Kidney capillary endothelial cell (primary cell): ENCODE results near the gene PTTG1.
A peak's percentile ranks its signal among the peaks of the same experiment; 100 is the strongest.
"Not testable (repeated sequence)": the region's sequence is repeated elsewhere in the genome, so short reads cannot be mapped to it uniquely, and the experiment has no call there.

Experiments
- DNase-seq: peaks from one replicate; pipeline ENCODE4 v3.0.0-alpha.2; 2018; ENCODE audit warnings: low spot score

The PTTG1 gene

DNA sequence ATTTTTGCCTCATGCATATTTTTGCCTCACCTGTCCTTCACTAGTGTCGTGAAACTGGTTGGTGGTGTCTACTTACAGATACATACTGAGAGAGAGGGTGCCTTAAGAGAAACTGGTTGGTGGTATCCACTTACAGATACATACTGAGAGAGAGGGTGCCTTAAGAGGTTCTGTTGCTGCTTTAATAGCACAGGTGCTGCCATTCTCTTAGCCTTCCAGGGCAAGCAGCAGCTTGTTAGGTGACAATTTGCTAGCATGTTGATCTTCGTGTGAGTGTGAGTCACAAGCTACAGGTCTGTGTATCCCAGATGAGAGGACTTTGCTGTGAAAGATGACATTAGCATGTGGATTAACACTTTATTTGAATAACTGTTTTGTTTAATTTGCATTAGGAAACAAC, 1.4 kb downstream of the PTTG1 start:
- DNase-seq: no peak

DNA sequence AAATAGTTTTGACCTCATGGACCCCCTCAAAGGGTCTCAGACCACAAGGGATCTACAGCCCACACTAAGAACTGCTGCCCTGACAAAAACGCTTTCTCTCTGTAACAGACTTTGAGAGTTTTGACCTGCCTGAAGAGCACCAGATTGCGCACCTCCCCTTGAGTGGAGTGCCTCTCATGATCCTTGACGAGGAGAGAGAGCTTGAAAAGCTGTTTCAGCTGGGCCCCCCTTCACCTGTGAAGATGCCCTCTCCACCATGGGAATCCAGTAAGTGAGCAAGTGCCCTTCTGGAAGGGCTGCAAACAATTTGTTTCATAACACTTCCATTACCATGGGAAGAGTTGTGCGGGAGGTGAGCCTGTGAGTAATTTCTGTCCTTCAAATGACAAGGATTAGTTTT, 6.0 kb downstream of the PTTG1 start:
- no peak for DNase-seq

DNA sequence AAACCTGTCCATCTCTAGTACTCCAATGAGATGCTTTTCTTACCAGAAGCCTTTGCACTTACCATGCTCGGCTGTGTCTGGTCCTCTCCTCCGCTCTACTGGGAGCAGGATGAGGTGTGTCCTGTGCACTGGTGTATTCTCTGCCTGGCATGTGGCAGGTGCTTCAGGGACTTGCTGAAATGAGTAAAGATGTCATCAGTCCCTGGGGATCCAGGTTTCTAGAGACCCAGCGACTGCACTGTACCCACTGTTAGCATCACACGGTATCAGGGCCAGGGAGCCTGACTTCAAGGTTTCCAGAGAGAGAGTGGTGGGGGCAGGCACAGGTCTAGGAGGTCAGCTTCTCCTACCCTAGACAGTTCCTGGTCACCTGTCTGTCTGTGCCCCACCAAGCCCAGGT, 10.5 kb downstream of the PTTG1 start:
- no peak for DNase-seq

DNA sequence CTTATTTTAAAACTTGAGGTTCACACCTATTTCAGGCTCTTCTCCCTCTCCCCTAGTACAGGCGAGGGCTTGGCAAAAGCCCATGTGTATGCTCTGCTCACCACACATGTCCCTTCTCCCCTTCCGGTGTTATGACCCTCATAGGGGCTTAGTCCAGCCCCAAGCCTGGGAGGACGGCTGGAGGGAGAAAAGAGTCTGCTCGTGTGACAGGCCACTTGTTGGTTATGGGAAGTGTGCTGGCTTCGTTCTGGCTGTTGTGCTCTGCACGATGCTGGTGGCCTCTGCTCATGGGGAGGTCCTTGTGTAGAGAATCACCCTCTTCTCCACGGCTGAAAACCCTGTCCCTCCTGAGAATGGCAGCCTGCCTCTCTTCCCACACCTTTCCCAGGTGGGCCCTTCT, 11.1 kb downstream of the PTTG1 start:
- no peak for DNase-seq

DNA sequence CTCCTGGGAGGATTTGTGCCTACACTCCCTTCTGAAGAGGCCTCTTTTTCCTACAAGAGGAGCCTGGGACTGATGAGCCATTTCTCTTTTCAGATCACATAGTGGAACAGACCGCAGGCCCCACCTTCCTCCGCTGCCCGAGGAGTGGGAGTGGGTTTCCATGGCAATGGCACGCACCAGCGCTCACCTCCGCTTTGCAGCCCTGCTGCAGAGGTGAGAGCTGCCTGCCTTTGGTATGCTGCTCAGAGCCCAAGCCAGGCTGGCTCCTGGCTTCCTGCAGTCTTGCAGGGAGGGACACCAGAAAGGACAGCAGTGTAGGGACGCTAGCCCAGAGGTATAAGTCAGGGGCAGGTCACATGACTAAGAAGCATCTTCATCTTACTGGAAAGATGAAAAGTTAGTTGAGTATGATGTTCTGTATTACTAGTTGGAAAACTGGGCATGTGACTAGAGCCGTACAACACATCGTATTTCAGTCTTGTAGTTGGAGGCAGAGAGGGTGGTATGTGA, 12.4 kb downstream of the PTTG1 start:
- no peak for DNase-seq

DNA sequence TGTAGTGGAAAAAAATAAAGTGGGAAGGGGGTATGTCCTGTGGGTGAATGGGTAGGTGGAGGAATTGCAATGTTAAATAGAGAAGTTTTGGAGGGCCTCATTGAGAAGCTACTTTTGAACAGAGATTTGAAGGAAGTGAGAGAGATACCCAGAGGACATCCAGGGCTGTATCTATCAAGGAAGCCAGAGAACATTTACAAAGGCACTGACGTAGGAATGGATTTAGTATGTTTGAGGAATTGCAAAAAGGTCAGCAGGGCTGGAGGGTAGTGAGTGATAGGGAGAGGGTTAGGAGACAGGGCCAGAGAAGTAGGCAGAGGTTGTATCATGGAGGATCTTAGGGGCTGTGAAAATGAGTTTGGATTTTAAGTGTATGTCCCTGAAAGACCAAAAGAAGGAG, 13.9 kb downstream of the PTTG1 start:
- DNase-seq: no peak

DNA sequence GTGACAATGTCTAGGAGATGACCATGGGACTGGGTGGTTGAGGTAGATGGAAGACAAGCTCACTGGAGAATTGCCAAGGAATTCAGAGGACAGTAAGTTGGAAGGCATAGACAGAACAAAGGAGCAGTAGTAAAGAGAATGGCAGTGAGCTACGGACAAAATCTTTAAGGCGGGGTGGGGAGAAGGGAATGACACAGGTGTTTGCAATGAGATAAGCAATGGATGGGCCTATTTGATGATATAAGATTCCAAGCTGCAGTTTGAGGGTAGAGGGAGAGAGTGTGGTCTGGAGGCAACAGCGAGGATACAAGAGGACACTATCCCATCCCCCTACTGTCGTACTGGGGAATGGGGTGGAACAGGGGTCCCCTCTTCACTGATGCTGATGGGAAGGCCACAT, 14.4 kb downstream of the PTTG1 start:
- DNase-seq: no peak

DNA sequence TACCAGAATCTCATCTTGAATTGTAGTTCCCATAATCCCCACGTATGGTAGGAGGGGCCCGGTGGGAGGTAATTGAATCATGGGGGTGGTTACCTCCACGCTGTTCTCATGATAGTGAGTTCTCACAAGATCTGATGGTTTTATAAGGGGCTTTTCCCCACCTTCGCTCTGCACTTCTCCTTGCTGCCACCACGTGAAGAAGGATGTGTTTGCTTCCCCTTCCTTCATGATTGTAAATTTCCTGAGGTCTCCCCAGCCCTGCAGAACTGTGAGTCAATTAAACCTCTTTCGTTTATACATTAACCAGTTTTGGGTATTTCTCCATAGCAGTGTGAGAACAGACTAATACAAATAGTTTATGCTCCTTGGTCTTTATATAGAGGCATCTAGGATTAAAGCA, 15.0 kb downstream of the PTTG1 start:
- not testable (repeated sequence) for DNase-seq

DNA sequence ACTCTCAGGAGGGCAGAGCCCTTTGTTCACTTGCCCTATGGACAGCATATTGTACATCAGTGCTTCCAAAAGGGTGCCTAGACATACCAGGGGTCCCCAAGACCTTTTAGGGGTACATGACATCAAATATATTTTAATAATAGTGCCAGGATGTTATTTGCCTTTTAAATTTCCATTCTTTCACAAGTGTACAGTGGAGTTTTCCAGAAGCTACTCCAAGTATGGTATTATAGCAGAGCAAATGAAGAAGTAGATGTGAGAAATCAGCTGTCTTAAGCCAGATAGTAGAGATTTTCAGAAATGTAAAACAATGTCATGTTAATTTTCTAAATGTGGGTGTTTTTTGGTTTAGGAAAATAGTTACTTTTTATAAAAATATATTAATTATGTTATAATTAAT, 15.6 kb downstream of the PTTG1 start:
- DNase-seq: no peak

DNA sequence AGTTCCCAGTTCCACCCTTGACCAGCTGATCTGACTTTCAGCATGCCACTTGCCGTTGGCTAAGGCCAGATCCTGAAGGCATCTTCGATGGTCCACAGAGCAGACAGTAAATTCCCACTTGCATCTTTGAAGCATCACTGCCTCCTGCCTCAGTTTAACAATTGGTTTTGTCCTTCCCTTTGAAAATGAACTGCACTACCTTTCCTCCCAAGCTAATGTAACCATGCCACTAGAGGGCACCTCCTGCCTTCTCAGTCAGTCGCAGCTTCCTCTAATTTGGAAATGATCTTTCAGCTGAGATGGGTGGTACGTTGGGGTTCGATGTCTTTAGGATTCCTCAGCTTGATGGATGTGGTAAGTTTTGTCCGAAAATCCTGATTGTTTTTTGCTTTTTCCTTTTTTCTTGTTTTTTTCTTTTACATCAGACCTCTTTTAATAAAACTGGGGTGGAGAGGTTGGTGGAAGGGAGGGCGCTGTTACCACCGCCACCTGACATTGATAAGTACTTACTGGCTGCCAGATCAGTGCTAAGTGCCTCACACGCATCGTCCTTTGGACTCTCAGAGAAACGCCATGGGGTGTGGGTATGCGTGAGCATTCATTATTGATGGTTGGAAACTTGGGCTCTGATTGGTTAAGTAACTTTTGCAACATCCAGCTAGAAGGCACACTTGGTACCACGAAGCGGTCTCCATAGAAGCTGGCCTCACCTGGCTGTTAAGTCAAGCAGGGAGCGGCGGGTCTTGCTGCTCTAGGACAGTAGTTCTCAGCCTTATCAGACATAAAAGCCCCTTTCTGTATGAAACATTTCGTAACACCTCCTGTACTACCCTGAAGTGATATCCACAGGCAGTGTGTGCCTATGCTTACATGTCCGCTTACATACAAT, 16.9 kb downstream of the PTTG1 start:
- DNase-seq: peak; percentile 77

DNA sequence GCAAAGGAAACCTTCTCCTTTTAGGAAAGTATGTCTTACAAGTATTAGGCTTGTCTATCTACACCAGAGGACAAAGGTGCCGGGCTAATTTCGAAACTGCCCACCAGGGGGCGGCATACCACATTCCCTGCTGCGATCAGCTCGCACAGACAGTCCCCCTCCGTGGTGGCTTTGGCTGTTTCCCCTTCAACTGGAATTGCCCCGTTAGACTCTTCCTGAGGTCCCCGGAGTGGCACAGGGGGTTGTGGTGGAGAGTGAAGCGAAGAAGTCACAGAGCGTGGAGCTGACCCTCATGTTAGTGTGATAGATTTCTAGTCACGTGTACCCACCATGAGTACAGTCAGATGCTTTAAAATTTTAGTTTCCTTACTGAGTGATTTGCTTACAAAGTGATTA, 17.5 kb downstream of the PTTG1 start:
- DNase-seq: peak; percentile 83

DNA sequence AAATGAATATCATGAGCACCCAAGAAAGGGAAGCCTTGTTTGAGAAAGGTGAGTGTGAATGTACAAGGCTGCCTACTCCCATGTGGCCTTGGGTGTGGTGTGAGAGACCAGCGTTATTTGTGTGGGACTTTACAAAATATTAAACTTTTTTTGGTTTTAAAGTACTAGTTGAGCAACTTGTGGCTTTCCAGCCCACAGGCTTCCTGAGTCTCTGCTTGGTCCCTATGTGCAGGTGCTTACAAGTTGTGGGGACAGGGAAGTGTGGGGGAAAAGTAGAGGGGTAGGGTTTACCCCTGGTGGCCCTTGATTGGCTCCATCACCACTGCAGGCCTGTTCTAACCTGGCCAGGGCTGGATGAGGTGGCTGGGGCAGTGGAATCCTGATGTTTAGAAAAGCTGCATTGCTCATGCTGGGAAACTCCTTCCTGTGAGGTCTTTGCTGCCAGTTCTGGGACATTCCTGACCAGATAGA, 19.7 kb downstream of the PTTG1 start:
- no peak for DNase-seq

DNA sequence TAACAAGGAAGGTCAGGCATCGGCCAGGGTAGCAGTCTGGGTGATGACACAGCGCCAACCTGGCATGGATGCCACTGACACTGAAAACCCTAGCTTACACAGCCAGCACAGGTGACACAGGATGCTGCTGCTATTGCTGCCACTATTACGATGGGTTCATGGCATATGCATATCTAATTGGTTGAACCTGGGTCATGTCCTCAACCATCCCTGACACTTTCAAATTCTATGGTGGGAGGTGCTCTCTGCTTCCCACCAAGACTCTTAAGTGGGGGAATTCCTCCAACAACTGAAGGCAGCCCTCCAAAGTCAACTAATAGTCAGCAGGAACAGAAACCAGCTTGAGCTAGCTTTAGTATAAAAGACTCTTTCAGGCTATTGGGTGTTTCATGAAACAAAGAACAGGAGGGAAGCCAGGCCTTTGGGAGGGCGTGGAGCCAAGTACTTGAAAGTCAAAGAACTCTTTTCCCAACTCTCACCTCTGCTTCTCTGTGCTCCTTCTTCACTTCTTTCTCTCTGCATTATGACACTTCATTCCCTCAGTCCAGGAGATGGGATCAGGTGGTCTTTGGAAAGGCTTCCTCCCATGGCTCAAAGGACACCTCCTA, 21.3 kb downstream of the PTTG1 start:
- no peak for DNase-seq

DNA sequence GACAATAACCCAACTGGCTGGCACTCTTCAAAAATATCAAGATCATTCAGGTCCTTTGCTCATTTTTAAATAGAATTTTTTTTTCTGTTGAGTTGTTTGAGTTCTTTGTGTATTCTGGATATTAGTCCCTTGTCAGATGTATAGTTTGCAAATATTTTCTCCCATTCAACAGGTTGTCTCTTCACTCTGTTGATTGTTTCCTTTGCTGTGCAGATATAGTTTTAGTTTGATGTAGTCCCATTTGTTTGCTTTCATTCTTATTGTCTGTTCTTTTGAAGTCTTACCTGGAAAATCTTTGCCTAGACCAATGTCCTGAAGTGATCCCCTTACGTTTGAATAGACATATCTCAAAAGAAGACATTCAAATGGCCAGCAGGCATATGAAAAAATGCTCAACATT, 22.8 kb downstream of the PTTG1 start:
- no peak for DNase-seq

DNA sequence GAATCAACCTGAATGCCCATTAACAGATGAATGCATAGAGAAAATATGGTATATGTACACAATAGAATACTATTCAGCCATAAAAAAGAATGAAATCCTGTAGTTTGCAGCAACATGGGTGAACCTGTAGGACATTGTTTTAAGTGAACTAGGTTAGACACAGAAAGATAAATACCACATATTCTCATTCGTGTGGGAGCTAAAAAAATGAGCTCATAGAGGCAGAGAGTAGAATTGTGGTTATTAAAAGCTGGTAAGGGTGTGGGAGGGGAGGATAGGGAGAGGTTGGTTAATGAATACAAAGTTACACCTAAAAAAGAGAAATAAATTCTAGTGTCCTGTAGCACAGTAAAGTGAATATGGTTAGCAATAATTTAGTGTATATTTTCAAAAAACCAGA, 23.5 kb downstream of the PTTG1 start:
- no peak for DNase-seq

DNA sequence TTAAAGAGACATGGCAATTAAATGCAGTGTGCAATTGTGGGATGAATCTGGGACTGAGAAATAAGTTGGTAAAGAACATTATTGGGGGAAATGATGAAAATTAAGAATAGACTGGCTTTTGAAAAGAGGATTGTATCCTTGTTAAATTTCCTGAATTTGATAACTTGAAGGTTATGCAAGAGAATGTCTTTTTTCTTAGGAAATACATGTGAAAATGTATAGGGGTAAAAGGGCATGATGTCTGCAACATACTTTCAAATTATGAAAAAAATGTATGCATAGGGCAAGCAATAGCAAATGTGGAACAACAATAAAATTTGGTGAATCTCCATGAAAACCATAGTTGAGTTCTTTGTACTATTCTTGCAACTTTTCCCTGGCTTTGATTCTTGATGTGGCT, 24.1 kb downstream of the PTTG1 start:
- no peak for DNase-seq

DNA sequence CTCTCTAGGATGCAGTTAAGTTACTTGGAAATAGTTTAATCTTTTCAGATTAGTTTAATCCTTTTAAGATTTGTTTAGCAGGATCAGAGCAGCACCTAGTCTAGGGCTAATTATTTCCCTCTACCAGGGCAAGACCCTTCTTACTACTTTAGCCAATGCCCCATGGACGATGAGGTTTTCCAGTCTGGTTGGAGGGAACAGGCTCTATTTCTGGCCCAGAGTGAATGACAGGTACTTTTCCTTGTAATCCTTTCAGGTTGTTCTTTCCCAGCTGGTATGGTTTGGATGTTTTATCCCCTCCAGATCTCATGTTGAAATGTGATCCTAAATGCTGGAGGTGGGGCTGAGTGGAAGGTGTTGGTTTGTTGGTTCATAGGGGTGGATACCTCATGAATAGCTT, 27.2 kb downstream of the PTTG1 start:
- no peak for DNase-seq

DNA sequence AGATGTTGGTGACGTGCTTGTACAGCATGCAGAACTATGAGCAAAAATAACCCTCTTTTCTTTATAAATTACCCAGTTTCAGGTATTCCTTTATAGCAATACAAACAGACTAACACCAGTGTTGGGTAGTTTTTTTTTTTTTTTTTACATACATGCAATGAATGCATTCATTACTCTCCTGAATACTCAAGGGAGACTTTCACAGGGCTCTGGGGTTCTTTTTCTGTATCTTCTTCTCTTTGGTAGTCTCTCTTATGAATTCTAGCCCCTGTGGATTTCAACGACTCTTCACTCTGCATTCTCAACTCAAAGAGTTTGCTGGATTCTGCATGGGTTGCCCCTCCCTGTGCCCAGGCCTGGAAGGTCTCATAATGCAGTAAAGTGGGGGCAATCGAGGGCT, 27.8 kb downstream of the PTTG1 start:
- no peak for DNase-seq

DNA sequence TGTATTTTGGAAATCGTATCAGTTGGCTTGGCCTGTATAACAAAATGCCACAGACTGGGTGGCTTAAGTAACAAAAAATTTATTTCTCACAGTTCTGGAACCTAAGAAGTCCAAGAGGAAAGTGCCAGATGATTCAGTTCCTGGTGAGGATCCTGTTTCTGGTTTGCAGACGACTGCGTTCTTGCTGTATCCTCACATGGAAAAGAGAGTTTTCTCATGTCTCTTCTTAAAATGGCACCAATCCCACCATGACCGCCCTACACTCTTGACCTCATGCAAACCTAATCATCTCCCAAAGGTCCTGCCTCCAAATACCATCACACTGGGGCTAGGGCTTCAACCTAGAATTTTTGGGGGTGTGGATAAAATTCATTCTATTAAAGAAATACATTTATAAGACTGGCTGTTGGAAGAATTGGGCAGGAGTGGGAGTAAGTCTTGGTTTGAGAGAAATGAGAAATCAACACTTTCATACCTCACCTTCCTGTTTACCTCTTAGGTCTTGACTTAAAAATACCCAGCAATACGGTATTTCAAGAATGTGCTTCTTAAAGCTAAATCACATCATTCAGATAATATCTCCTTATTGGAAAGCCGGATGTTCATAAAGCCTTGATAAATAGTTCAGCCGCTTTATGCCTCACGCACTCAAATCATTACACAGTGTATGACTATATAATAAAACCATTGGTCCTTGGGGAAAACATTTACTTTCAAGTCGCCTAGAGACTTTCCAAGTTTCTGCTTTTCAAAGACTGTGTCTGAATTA, 28.7 kb downstream of the PTTG1 start:
- DNase-seq: peak; percentile 40

DNA sequence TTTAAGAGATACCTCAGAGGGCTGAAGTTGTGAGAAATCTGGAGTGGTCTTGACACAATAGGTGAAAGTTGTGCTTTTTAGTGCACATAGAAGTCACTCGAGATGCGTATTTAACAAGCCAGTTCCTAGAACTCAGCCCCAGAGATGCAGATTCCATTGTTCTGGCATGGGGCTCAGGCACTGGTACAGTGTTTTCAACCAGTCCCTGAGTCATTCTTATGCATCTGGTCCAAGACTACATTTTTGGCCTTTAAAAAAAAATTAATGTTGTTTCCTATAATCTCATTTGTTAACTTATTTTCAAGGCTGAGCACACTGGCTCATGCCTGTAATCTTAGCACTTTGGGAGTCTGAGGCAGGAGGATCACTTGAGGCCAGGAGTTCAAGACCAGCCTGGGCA, 29.6 kb downstream of the PTTG1 start:
- no peak for DNase-seq

DNA sequence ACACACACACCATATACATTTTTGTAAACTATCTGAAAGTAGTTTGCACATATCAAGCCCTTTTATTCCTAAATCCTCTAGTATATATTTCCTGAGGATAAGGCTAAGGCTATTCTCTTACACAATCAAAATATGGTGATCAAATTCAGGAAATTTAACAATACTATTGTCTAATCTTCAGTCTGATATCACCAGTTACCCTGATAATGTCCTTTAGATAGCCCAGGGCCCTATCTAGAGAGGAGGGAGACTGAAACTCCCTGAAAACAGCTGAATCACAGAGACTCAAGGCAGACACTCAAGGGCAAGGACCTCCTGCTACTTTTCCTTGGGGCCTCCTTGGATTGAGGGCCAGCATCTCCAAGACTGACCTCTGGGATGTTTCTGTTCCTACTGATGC, 30.4 kb downstream of the PTTG1 start:
- no peak for DNase-seq

DNA sequence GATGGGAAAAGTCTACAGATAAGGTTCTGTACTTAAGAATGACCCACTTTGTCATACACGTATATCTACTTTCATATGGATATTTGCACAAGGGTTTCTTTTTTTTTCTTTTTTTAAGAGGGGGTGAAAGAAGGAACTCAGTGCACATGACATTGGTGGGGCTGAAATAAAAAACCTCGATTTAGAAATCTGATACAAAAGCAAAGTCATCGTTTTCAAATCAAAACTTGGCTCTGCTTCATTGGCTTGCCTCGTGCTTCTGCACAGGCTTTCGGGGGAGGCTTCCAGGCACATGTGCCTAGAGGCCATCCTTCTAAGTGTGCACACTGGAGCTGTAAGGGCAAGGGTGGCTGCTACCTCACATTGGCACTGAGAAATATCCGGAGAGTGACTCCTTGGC, 31.1 kb downstream of the PTTG1 start:
- no peak for DNase-seq

DNA sequence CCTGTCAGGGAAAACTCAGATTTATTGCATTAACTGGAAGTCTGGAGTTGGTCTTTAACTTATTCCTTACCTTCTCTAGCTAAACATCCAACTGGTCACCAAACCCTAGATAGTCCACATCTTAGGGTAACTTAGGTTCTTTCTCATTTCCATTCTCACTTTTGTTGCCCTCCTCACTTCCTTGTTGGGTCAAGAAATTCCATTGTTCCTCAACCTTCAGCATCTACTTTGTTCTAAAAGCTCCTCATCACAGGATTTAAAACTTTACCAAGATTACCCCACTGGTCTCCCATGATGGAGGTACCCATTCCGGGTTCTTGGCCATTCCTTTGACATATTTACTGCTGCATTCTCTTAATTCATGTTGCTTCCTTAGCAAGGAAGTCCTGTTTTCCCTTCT, 32.1 kb downstream of the PTTG1 start:
- DNase-seq: no peak
